Fibroblast of lung (primary cell): ENCODE data around the gene ATAD3B. TPM values are rescaled to one million over a fixed set of nuclear protein-coding genes. Genes with fewer than 3 reads are reported as not detected.
"Not testable (repeated sequence)": the region's sequence is repeated elsewhere in the genome, so short reads cannot be mapped to it uniquely, and the experiment has no call there.

Source experiments
- DNase-seq, 2 donors: peaks; one replicate each; pipeline versions ENCODE4 v3.0.0 to v3.0.0-alpha.2; 2010; ENCODE audit warnings: low read depth in 2 of 2
- H2AFZ ChIP-seq: 2 replicates; pipeline ENCODE4 v1.5.1; 2012; ENCODE audit warnings: low read length, control low read depth, inconsistent platforms
- H3K27ac ChIP-seq: 2 replicates; pipeline ENCODE4 v1.5.1; 2011; ENCODE audit warnings: low read length, control low read depth; ENCODE audit not compliant: insufficient read depth
- H3K27me3 ChIP-seq: 2 replicates; pipeline ENCODE4 v1.5.1; 2011; ENCODE audit warnings: mild to moderate bottlenecking, low read length; ENCODE audit not compliant: control insufficient read depth, insufficient read depth
- H3K36me3 ChIP-seq: 2 replicates; pipeline ENCODE4 v1.5.1; 2011; ENCODE audit warnings: low read length; ENCODE audit not compliant: control insufficient read depth, insufficient read depth
- H3K4me1 ChIP-seq: 2 replicates; pipeline ENCODE4 v1.5.1; 2011; ENCODE audit warnings: low read length; ENCODE audit not compliant: control insufficient read depth, insufficient read depth; ENCODE audit errors: extremely low read depth
- H3K4me2 ChIP-seq: 2 replicates; pipeline ENCODE4 v1.5.1; 2011; ENCODE audit warnings: low read length, control low read depth; ENCODE audit not compliant: insufficient read depth; ENCODE audit errors: extremely low read depth
- H3K4me3 ChIP-seq, 4 experiments: fragments of 200-600 bp in 1 of 4; sonication (generic) in 1 of 4; replicated peaks in 1 of 4; 2 replicates each; pipeline ENCODE4 v1.5.1; 2011 to 2016; ENCODE audit warnings: low read length in 4 of 4, low read depth in 3 of 4, mild to moderate bottlenecking in 3 of 4, control low read depth in 2 of 4, inconsistent platforms in 1 of 4, mixed read lengths in 1 of 4; ENCODE audit not compliant: insufficient read depth in 1 of 4; ENCODE audit errors: control extremely low read depth in 1 of 4
- H3K79me2 ChIP-seq: 2 replicates; pipeline ENCODE4 v1.5.1; 2012; ENCODE audit warnings: mild to moderate bottlenecking, low read length, inconsistent platforms; ENCODE audit not compliant: control insufficient read depth, insufficient read depth
- H3K9ac ChIP-seq: 2 replicates; pipeline ENCODE4 v1.5.1; 2011; ENCODE audit warnings: mild to moderate bottlenecking, low read length, control low read depth; ENCODE audit not compliant: insufficient read depth
- H3K9me3 ChIP-seq: 2 replicates; pipeline ENCODE4 v1.5.1; 2012; ENCODE audit warnings: low read depth, low read length; ENCODE audit not compliant: control insufficient read depth, insufficient read depth
- H4K20me1 ChIP-seq: 2 replicates; pipeline ENCODE4 v1.5.1; 2011; ENCODE audit warnings: low read length; ENCODE audit not compliant: control insufficient read depth, insufficient read depth; ENCODE audit errors: extremely low read depth
- CTCF ChIP-seq, 2 donors: IDR thresholded peaks in 1 of 2; conservative IDR thresholded peaks in 1 of 2; 1 replicate in 1 of 2; 2 replicates in 1 of 2; pipeline ENCODE4 v1.5.1; 2011 to 2012; ENCODE audit warnings: low read length in 2 of 2, control low read depth in 1 of 2, inconsistent platforms in 1 of 2, low read depth in 1 of 2, mild to moderate bottlenecking in 1 of 2
- EZH2 ChIP-seq: IDR thresholded peaks from 2 replicates; pipeline ENCODE4 v1.5.1; 2012; ENCODE audit warnings: low read length, control low read depth, mild to moderate bottlenecking; ENCODE audit errors: missing control alignments
- polyA plus RNA-seq, 2 donors: library from polyadenylated mRNA; depleted of rRNA in 1 of 2; stranded (reverse) in 1 of 2; unstranded in 1 of 2; fragments of >200 nt; gene quantifications; 2 replicates each; pipeline ENCODE4 v1.2.1, GENCODE V29; 2011 to 2012; ENCODE audit warnings: missing spikeins in 1 of 2
- total RNA-seq: library from RNA; depleted of rRNA; stranded (reverse); fragments of >200 nt; gene quantifications from 2 replicates; pipeline ENCODE4 v1.2.1, GENCODE V29; 2014

ATAD3B gene
- total and polyA plus RNA-seq, 2 donors (not counting 1 experiment from before 2014, with no cell fraction given) = 7.0 to 15.0 TPM

GRCh38 chr1:1451696-1452364 lies 19.7 kb upstream of the ATAD3B start:
- Histone ChIP-seq H3K9ac (no peak overlapping the region), H3K9me3 (no peaks in the 10 kb centered on the region), H4K20me1 (no peaks in the 10 kb centered on the region), H3K4me1 (no peaks in the 10 kb centered on the region), H3K4me3 (no peak overlapping the region), H3K79me2 (no peaks in the 10 kb centered on the region), H3K36me3 (no peaks in the 10 kb centered on the region), H3K27ac (no peak overlapping the region), H2AFZ (no peak overlapping the region), H3K27me3 (no peaks in the 10 kb centered on the region), H3K4me2 (no peak overlapping the region)
- no peak for DNase-seq
- TF ChIP-seq EZH2 (no peak), CTCF (conservative IDR thresholded peaks at IDR 0.05 in 1 of 2, IDR thresholded peaks at IDR 0.05 in 1 of 2; ENCODE audit: low read depth in 1 of 2, low read length in 2 of 2) (no peak)

GRCh38 chr1:1452365-1452739 lies 19.2 kb upstream of the ATAD3B start:
- not testable (repeated sequence) for H2AFZ ChIP-seq, DNase-seq, H4K20me1 ChIP-seq, H3K79me2 ChIP-seq, H3K9me3 ChIP-seq, H3K27ac ChIP-seq, H3K4me2 ChIP-seq, H3K4me1 ChIP-seq, H3K27me3 ChIP-seq, H3K36me3 ChIP-seq, H3K4me3 ChIP-seq, H3K9ac ChIP-seq

- TF ChIP-seq EZH2 = no peak
- H3K4me1 ChIP-seq = no peaks in the 10 kb centered on the region
- no peak overlapping the region for H3K9ac ChIP-seq
- H3K79me2 ChIP-seq = no peaks in the 10 kb centered on the region
- no peak overlapping the region for H3K4me3 ChIP-seq
- DNase-seq = no peak
- no peaks in the 10 kb centered on the region for H3K36me3 ChIP-seq
- H4K20me1 ChIP-seq = no peaks in the 10 kb centered on the region
- H3K9me3 ChIP-seq = no peaks in the 10 kb centered on the region
- H2AFZ ChIP-seq = no peak overlapping the region
- no peaks in the 10 kb centered on the region for H3K27me3 ChIP-seq
- H3K27ac ChIP-seq = no peak overlapping the region
- H3K4me2 ChIP-seq = no peak overlapping the region
Measured at GRCh38 chr1:1452882-1453281, 18.7 kb upstream of the ATAD3B start.

- H3K4me2 ChIP-seq, H3K4me1 ChIP-seq, H3K36me3 ChIP-seq, H4K20me1 ChIP-seq, H3K4me3 ChIP-seq, H3K9me3 ChIP-seq, H3K79me2 ChIP-seq, H2AFZ ChIP-seq, DNase-seq, H3K9ac ChIP-seq, H3K27ac ChIP-seq, H3K27me3 ChIP-seq: not testable (repeated sequence)
Measured at GRCh38 chr1:1454286-1455056, 17.1 kb upstream of the ATAD3B start.
